Measurements from ENCODE around the gene PPM1N. TPM values are rescaled to one million over a fixed set of nuclear protein-coding genes. Genes with fewer than 3 reads are reported as not detected.

The PPM1N gene
- total RNA-seq, 2 experiments from 2014 or later = 3.3 to 3.5 TPM

GRCh38 chr19:45484273-45484945 lies 13.8 kb upstream of the PPM1N start:
- ATAC-seq (ENCODE audit: poor library complexity) (no peak), DNase-seq (peak in 2 of 14 experiments; percentile 12 to 38)
- H3K27ac Mint-ChIP-seq = no peak overlapping the region
- Histone ChIP-seq H3K9me3 (ENCODE audit: control insufficient read depth in 1 of 2, insufficient read depth in 1 of 2, low read length in 2 of 2) (no peaks in the 10 kb centered on the region), H3K4me1 (ENCODE audit: insufficient read depth, low read length) (peaks cover 14% of the 10 kb centered on the region), H3K36me3 (ENCODE audit: insufficient read depth, low read length) (no peaks in the 10 kb centered on the region), H3K4me3 (ENCODE audit: low read length) (no peak overlapping the region), H3K27me3 (ENCODE audit: control insufficient read depth in 1 of 2, insufficient read depth in 2 of 2, low read length in 2 of 2) (no peaks in the 10 kb centered on the region), H3K27ac (ENCODE audit: low read depth in 1 of 2, low read length in 2 of 2) (no peak overlapping the region)
- peaks cover 7% of the 10 kb centered on the region for H3K27me3 Mint-ChIP-seq
- H3K4me1 Mint-ChIP-seq (ENCODE audit: low read depth) = peaks cover 6% of the 10 kb centered on the region
- no peaks in the 10 kb centered on the region for H3K9me3 Mint-ChIP-seq
- intact Hi-C loops (cut with DNase I, micrococcal nuclease) = loop anchor here (2.0 kb wide), 2 partner anchors 14 to 22 kb away; partner anchors contain the start of genes PPM1N (in 1 of the 2) and VASP (in 1 of the 2)
- ChIA-PET POLR2A (interaction anchor here (0.8 to 1.7 kb wide), 4 partner anchors 11 to 193 kb away, joined by 3 to 26 read pairs (median 4); partner anchors contain the start of gene FOSB), CTCF (interaction anchor here (0.7 to 6.0 kb wide), 18 partner anchors 12 to 379 kb away, joined by 3 to 88 read pairs (median 4); partner anchors contain the start of genes FOSB, PPM1N, PPP1R13L and RTN2)
- H3K36me3 Mint-ChIP-seq (ENCODE audit: low read depth) = no peaks in the 10 kb centered on the region
- TF ChIP-seq CTCF (IDR thresholded peaks at IDR 0.05) = no peak
- peak overlapping the region; percentile 20 for H3K4me3 Mint-ChIP-seq

GRCh38 chr19:45485305-45486077 lies 12.8 kb upstream of the PPM1N start:
- Histone ChIP-seq H3K4me1 (ENCODE audit: insufficient read depth, low read length) (peaks cover 14% of the 10 kb centered on the region), H3K27ac (ENCODE audit: low read depth in 1 of 2, low read length in 2 of 2) (no peak overlapping the region), H3K36me3 (ENCODE audit: insufficient read depth, low read length) (no peaks in the 10 kb centered on the region), H3K27me3 (ENCODE audit: control insufficient read depth in 1 of 2, insufficient read depth in 2 of 2, low read length in 2 of 2) (no peaks in the 10 kb centered on the region), H3K4me3 (ENCODE audit: low read length) (peak overlapping the region; percentile 69), H3K9me3 (ENCODE audit: control insufficient read depth in 1 of 2, insufficient read depth in 1 of 2, low read length in 2 of 2) (no peaks in the 10 kb centered on the region)
- ATAC-seq (ENCODE audit: poor library complexity) (peak; percentile 99), DNase-seq (peak; percentile 95 to 98 (median 97))
- H3K27me3 Mint-ChIP-seq = peaks cover 7% of the 10 kb centered on the region
- peaks cover 6% of the 10 kb centered on the region for H3K4me1 Mint-ChIP-seq (ENCODE audit: low read depth)
- H3K9me3 Mint-ChIP-seq = no peaks in the 10 kb centered on the region
- peak overlapping the region; percentile 47 for H3K27ac Mint-ChIP-seq
- peak overlapping the region; percentile 98 for H3K4me3 Mint-ChIP-seq
- intact Hi-C loops (cut with DNase I, micrococcal nuclease) = loop anchor here (2.0 kb wide), 2 partner anchors 13 to 21 kb away; partner anchors contain the start of genes PPM1N (in 1 of the 2) and VASP (in 1 of the 2)
- H3K36me3 Mint-ChIP-seq (ENCODE audit: low read depth) = no peaks in the 10 kb centered on the region
- POLR2A ChIA-PET = interaction anchor here (0.8 to 1.7 kb wide), 7 partner anchors 10 to 192 kb away, joined by 3 to 26 read pairs (median 4); partner anchors contain the start of genes FOSB and PPM1N
- peak; percentile 86 for TF ChIP-seq CTCF (IDR thresholded peaks at IDR 0.05)
- CTCF ChIA-PET = interaction anchor here (0.6 to 6.0 kb wide), 32 partner anchors 8 to 1368 kb away, joined by 3 to 88 read pairs (median 4); partner anchors contain the start of genes DMPK, FOSB, PPM1N and PPP1R13L

GRCh38 chr19:45488708-45489107 lies 9.5 kb upstream of the PPM1N start:
- peaks cover 29% of the 10 kb centered on the region for H3K4me1 ChIP-seq (ENCODE audit: insufficient read depth, low read length)
- TF ChIP-seq CTCF (IDR thresholded peaks at IDR 0.05) = no peak
- H3K27me3 Mint-ChIP-seq = peaks cover 27% of the 10 kb centered on the region
- no peak overlapping the region for H3K4me3 ChIP-seq (ENCODE audit: low read length)
- intact Hi-C loops (cut with DNase I, micrococcal nuclease) = no loop called here
- ATAC-seq (ENCODE audit: poor library complexity) (no peak), DNase-seq (peak in 1 of 14 experiments; percentile 40)
- H3K9me3 ChIP-seq (ENCODE audit: control insufficient read depth in 1 of 2, insufficient read depth in 1 of 2, low read length in 2 of 2) = peaks cover 0 to 7% of the 10 kb centered on the region in 2 experiments
- ChIA-PET POLR2A (no interaction called here), CTCF (interaction anchor here (6.0 kb wide), 1 partner anchor 49 kb away, joined by 88 read pairs; no protein-coding TSS in a partner anchor)
- no peak overlapping the region for H3K27ac Mint-ChIP-seq
- no peaks in the 10 kb centered on the region for H3K9me3 Mint-ChIP-seq
- no peak overlapping the region for H3K4me3 Mint-ChIP-seq
- peaks cover 13 to 14% of the 10 kb centered on the region in 2 experiments for H3K27me3 ChIP-seq (ENCODE audit: control insufficient read depth in 1 of 2, insufficient read depth in 2 of 2, low read length in 2 of 2)
- peaks cover 14% of the 10 kb centered on the region for H3K4me1 Mint-ChIP-seq (ENCODE audit: low read depth)
- no peaks in the 10 kb centered on the region for H3K36me3 ChIP-seq (ENCODE audit: insufficient read depth, low read length)
- no peak overlapping the region for H3K27ac ChIP-seq (ENCODE audit: low read depth in 1 of 2, low read length in 2 of 2)
- H3K36me3 Mint-ChIP-seq (ENCODE audit: low read depth) = no peaks in the 10 kb centered on the region
